ENCODE measurements around the gene MALL. TPM values are rescaled to one million over a fixed set of nuclear protein-coding genes. Genes with fewer than 3 reads are reported as not detected.

Gene MALL
- total and polyA plus RNA-seq, 2 of the 13 experiments (the other 11 are each of a cell fraction or from before 2014, with no cell fraction given) = not detected

DNA sequence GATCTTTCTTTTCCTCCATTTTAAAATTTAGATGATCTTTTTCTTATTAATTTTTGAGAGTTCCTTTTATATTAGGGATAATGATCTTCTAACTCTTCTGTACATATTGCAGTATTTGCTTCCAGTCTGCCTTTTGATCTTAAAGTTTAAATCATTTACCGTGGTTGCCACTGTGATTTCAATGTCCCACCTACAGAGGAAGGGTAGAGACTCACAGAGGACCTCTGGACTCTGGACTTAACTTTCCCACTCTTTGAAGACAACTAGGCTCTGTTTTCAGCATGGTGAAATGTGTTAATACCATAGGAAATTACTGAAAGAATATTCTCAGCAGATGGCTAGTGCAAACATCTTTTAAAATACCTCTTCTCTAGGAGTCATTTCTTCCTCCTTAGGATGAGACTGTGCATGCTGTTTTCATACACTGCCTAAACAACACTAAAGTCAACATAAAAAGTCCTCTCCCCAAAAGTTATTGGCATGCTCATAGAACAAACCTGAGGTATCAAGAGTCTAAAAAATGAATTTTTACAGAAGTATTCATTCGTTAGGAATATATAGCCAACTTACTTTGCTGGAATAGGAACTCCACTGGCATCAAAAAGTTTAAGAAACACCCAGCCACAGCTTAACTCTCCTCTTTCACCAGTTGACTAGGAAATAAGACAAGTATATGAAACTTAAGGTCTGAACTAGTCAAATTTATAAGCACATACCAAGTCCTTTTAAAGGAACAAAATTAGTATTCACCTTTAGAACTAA, 30.7 kb upstream of the MALL start (continued):
- TF ChIP-seq, protein P1, sequence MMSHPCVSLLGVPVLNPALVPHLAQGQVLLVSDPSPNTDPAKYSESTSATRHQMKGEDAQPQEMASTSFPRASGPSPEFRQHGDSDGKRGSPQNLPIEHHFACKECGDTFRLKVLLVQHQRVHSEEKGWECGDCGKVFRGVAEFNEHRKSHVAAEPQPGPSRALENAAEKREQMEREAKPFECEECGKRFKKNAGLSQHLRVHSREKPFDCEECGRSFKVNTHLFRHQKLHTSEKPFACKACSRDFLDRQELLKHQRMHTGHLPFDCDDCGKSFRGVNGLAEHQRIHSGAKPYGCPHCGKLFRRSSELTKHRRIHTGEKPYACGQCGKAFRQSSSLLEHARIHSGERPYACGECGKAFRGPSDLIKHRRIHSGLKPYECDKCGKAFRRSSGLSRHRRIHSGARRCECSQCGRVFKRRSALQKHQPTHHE (CRISPR knock-in tag; IDR thresholded peaks at IDR 0.05; ENCODE audit: borderline replicate concordance) = no peak
- TF ChIP-seq KLF15 (CRISPR knock-in tag; IDR thresholded peaks at IDR 0.05; ENCODE audit: borderline replicate concordance) = no peak
- TF ChIP-seq ZNF260 (CRISPR knock-in tag; IDR thresholded peaks at IDR 0.05; ENCODE audit: borderline replicate concordance, low read depth) = no peak
- no peak for TF ChIP-seq MAFK (conservative IDR thresholded peaks at IDR 0.05 in 1 of 2, IDR thresholded peaks at IDR 0.05 in 1 of 2; ENCODE audit: low read length in 2 of 2)
- TF ChIP-seq NONO (IDR thresholded peaks at IDR 0.05) = no peak
- no peak for TF ChIP-seq NONO (CRISPR knock-in tag; conservative IDR thresholded peaks at IDR 0.05)
- TF ChIP-seq ZNF24 (IDR thresholded peaks at IDR 0.05) = no peak
- TF ChIP-seq ZNF563 (CRISPR knock-in tag; IDR thresholded peaks at IDR 0.05) = no peak
- no peak for TF ChIP-seq ZNF580 (CRISPR knock-in tag; IDR thresholded peaks at IDR 0.05; ENCODE audit: borderline replicate concordance, low read depth)
- TF ChIP-seq MAFF (IDR thresholded peaks at IDR 0.05; ENCODE audit: low read depth, low read length) = no peak
- TF ChIP-seq CCDC6 (CRISPR knock-in tag; IDR thresholded peaks at IDR 0.05) = no peak
- no peak for TF ChIP-seq ZNF703 (CRISPR knock-in tag; IDR thresholded peaks at IDR 0.05; ENCODE audit: borderline replicate concordance)
- no peak for TF ChIP-seq HNRNPL (IDR thresholded peaks at IDR 0.05; ENCODE audit: low read depth, low read length)
- TF ChIP-seq ATF7-NPFF (CRISPR knock-in tag; IDR thresholded peaks at IDR 0.05; ENCODE audit: low read depth) = no peak
- no peak for TF ChIP-seq ZNF660 (CRISPR knock-in tag; IDR thresholded peaks at IDR 0.05; ENCODE audit: borderline replicate concordance, low read depth)
- TF ChIP-seq, protein P2, sequence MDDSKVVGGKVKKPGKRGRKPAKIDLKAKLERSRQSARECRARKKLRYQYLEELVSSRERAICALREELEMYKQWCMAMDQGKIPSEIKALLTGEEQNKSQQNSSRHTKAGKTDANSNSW (CRISPR knock-in tag; IDR thresholded peaks at IDR 0.05; ENCODE audit: borderline replicate concordance) = no peak
- no peak for TF ChIP-seq GATAD1 (CRISPR knock-in tag; IDR thresholded peaks at IDR 0.05)
- TF ChIP-seq ARID3A (IDR thresholded peaks at IDR 0.05; ENCODE audit: low read depth, low read length) = peak; percentile 91; the same call in 1 of the 2 replicates
- no peak; the same call in 1 of the 2 replicates for TF ChIP-seq KMT2B (CRISPR knock-in tag; IDR thresholded peaks at IDR 0.05)
- TF ChIP-seq BHLHE40 (IDR thresholded peaks at IDR 0.05; ENCODE audit: low read length) = no peak
- no peak for TF ChIP-seq ZNF30 (CRISPR knock-in tag; IDR thresholded peaks at IDR 0.05)
- TF ChIP-seq AGO1 (IDR thresholded peaks at IDR 0.05; ENCODE audit: low read depth, low read length, poor library complexity, severe bottlenecking) = no peak
- TF ChIP-seq ZNF10 (CRISPR knock-in tag; IDR thresholded peaks at IDR 0.05; ENCODE audit: borderline replicate concordance, low read depth) = no peak
- TF ChIP-seq ZNF792 (CRISPR knock-in tag; IDR thresholded peaks at IDR 0.05) = no peak; the same call in 1 of the 2 replicates
- TF ChIP-seq ZSCAN31 (CRISPR knock-in tag; IDR thresholded peaks at IDR 0.05; ENCODE audit: low read depth) = no peak
- TF ChIP-seq SMAD1 (CRISPR knock-in tag; IDR thresholded peaks at IDR 0.05; ENCODE audit: borderline replicate concordance, low read depth) = no peak
- TF ChIP-seq, protein P3, sequence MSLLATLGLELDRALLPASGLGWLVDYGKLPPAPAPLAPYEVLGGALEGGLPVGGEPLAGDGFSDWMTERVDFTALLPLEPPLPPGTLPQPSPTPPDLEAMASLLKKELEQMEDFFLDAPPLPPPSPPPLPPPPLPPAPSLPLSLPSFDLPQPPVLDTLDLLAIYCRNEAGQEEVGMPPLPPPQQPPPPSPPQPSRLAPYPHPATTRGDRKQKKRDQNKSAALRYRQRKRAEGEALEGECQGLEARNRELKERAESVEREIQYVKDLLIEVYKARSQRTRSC (CRISPR knock-in tag; IDR thresholded peaks at IDR 0.05; ENCODE audit: low read depth) = no peak
- TF ChIP-seq KLF6 (CRISPR knock-in tag; IDR thresholded peaks at IDR 0.05) = no peak
